Ovary (tissue), 3 donors: Measurements from ENCODE around the gene RPN2.

Experiments used
- EP300 ChIP-seq: sonication (generic); formaldehyde crosslinking; IDR thresholded peaks from one replicate; pipeline ENCODE4 v1.6.1; 2017; ENCODE audit warnings: antibody characterized with exemption
- POLR2A ChIP-seq: fragments of 450-650 bp; IDR thresholded peaks from one replicate; pipeline ENCODE4 v1.6.1; 2017; ENCODE audit warnings: antibody characterized with exemption, mild to moderate bottlenecking, moderate library complexity
- TF ChIP-seq, protein P1 (sequence below), 3 donors: fragments of 450-650 bp in 2 of 3; fragments of 200-600 bp in 1 of 3; IDR thresholded peaks; one replicate each; pipeline versions ENCODE4 v1.5.1 to v1.8.0; 2016 to 2022; ENCODE audit warnings: antibody characterized with exemption in 3 of 3, mild to moderate bottlenecking in 1 of 3
- donor health status: DM: no; HTN: no; CAD: no.

DNA sequence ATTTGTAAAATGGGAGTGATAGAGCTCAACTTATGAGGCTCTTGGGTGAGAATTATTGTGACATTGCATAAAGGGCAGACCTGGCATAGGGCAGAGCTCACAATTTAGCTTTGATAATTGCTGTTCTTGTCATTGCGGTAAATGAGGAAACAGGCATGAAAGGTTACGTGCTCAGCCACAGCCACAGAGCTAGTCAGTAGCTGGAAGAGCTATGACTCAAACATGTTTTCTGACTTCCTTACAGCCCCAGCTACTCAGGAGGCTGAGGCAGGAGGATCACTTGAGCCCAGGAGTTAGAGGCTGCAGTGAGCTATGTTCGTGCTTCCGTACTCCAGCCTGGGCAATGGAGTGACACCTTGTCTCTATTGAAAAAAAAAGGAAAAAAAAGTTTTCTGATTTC is 86.0 kb downstream of the RPN2 start:
- TF ChIP-seq EP300 (no peak), POLR2A (no peak)
- TF ChIP-seq, protein P1, sequence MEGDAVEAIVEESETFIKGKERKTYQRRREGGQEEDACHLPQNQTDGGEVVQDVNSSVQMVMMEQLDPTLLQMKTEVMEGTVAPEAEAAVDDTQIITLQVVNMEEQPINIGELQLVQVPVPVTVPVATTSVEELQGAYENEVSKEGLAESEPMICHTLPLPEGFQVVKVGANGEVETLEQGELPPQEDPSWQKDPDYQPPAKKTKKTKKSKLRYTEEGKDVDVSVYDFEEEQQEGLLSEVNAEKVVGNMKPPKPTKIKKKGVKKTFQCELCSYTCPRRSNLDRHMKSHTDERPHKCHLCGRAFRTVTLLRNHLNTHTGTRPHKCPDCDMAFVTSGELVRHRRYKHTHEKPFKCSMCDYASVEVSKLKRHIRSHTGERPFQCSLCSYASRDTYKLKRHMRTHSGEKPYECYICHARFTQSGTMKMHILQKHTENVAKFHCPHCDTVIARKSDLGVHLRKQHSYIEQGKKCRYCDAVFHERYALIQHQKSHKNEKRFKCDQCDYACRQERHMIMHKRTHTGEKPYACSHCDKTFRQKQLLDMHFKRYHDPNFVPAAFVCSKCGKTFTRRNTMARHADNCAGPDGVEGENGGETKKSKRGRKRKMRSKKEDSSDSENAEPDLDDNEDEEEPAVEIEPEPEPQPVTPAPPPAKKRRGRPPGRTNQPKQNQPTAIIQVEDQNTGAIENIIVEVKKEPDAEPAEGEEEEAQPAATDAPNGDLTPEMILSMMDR (IDR thresholded peaks at IDR 0.05) = no peak
